ENCODE data around the gene MAP4K5.

The MAP4K5 gene

GRCh38 chr14:50399251-50400032 lies 132.9 kb downstream of the MAP4K5 start:
- DNase-seq (ENCODE audit: low spot score) = peak; percentile 22

GRCh38 chr14:50398189-50398580 lies 134.2 kb downstream of the MAP4K5 start:
- no peak for DNase-seq (ENCODE audit: low spot score)

- DNase-seq (ENCODE audit: low spot score) = peak; percentile 21
Observed at GRCh38 chr14:50397390-50398188, 134.8 kb downstream of the MAP4K5 start.

GRCh38 chr14:50396631-50397389 lies 135.6 kb downstream of the MAP4K5 start, which contains the start of gene CDKL1:
TSS of gene CDKL1 (minus strand) at chr14:50396881. CDS start at chr14:50395868, 1,013 bp downstream.
- DNase-seq (ENCODE audit: low spot score) = peak; percentile 69

- no peak for DNase-seq (ENCODE audit: low spot score)
Observed at GRCh38 chr14:50395448-50395847, 136.9 kb downstream of the MAP4K5 start.

- DNase-seq (ENCODE audit: low spot score) = no peak
Observed at GRCh38 chr14:50394713-50395112, 137.7 kb downstream of the MAP4K5 start.

GRCh38 chr14:50389668-50390441 lies 142.5 kb downstream of the MAP4K5 start:
- DNase-seq (ENCODE audit: low spot score) = no peak

- no peak for DNase-seq (ENCODE audit: low spot score)
Observed at GRCh38 chr14:50388256-50388931, 144.0 kb downstream of the MAP4K5 start.

- no peak for DNase-seq (ENCODE audit: low spot score)
Observed at GRCh38 chr14:50387548-50387947, 144.8 kb downstream of the MAP4K5 start.

GRCh38 chr14:50383618-50384225 lies 148.6 kb downstream of the MAP4K5 start:
- DNase-seq (ENCODE audit: low spot score) = no peak

GRCh38 chr14:50381823-50382287 lies 150.5 kb downstream of the MAP4K5 start:
- no peak for DNase-seq (ENCODE audit: low spot score)

GRCh38 chr14:50381008-50381407 lies 151.4 kb downstream of the MAP4K5 start:
- no peak for DNase-seq (ENCODE audit: low spot score)

- DNase-seq (ENCODE audit: low spot score) = no peak
Observed at GRCh38 chr14:50380455-50380854, 151.9 kb downstream of the MAP4K5 start.

- no peak for DNase-seq (ENCODE audit: low spot score)
Observed at GRCh38 chr14:50379563-50379962, 152.8 kb downstream of the MAP4K5 start.

- no peak for DNase-seq (ENCODE audit: low spot score)
Observed at GRCh38 chr14:50377550-50378085, 154.8 kb downstream of the MAP4K5 start.

- DNase-seq (ENCODE audit: low spot score) = no peak
Observed at GRCh38 chr14:50375760-50376159, 156.6 kb downstream of the MAP4K5 start.

GRCh38 chr14:50373959-50374358 lies 158.4 kb downstream of the MAP4K5 start:
- no peak for DNase-seq (ENCODE audit: low spot score)

- DNase-seq (ENCODE audit: low spot score) = no peak
Observed at GRCh38 chr14:50371546-50371945, 160.8 kb downstream of the MAP4K5 start.
